CD14-positive monocyte (primary cell): ENCODE data around the gene GOLGA7B. TPM values are rescaled to one million over a fixed set of nuclear protein-coding genes. Genes with fewer than 3 reads are reported as not detected.

Experiments
- DNase-seq, 3 donors: peaks; one replicate each; pipeline ENCODE4 v3.0.0-alpha.2; 2011 to 2022
- H2AFZ ChIP-seq: 2 replicates; pipeline ENCODE4 v1.6.0; 2012; ENCODE audit warnings: mild to moderate bottlenecking, low read depth, low read length, inconsistent platforms; ENCODE audit not compliant: insufficient read depth, poor library complexity, severe bottlenecking
- H3K27ac ChIP-seq, 2 donors: 1 replicate in 1 of 2; 2 replicates in 1 of 2; pipeline ENCODE4 v1.5.1; 2012 to 2013; ENCODE audit warnings: low read length in 2 of 2, control low read depth in 1 of 2, inconsistent platforms in 1 of 2, low read depth in 1 of 2, mild to moderate bottlenecking in 1 of 2
- H3K27me3 ChIP-seq, 2 donors: one replicate each; pipeline versions ENCODE4 v1.6.0 to v1.6.1; 2011 to 2013; ENCODE audit warnings: low read length in 2 of 2; ENCODE audit not compliant: control insufficient read depth in 2 of 2, insufficient read depth in 2 of 2
- H3K36me3 ChIP-seq, 2 donors: replicated peaks in 1 of 2; 1 replicate in 1 of 2; 2 replicates in 1 of 2; pipeline versions ENCODE4 v1.5.1 to v1.6.1; 2012 to 2013; ENCODE audit warnings: low read length in 2 of 2, control low read depth in 1 of 2, inconsistent platforms in 1 of 2, mild to moderate bottlenecking in 1 of 2; ENCODE audit not compliant: insufficient read depth in 2 of 2, control insufficient read depth in 1 of 2
- H3K4me1 ChIP-seq, 2 donors: 1 replicate in 1 of 2; 2 replicates in 1 of 2; pipeline versions ENCODE4 v1.5.1 to v1.6.1; 2012 to 2013; ENCODE audit warnings: low read length in 2 of 2, control low read depth in 1 of 2, inconsistent platforms in 1 of 2, mild to moderate bottlenecking in 1 of 2, moderate library complexity in 1 of 2; ENCODE audit not compliant: insufficient read depth in 2 of 2, control insufficient read depth in 1 of 2
- H3K4me2 ChIP-seq: replicated peaks from 2 replicates; pipeline ENCODE3; 2012; ENCODE audit warnings: low read length, moderate library complexity, mild to moderate bottlenecking; ENCODE audit not compliant: poor library complexity, severe bottlenecking; ENCODE audit errors: extremely low read depth
- H3K4me3 ChIP-seq, 3 experiments: fragments of 200-600 bp in 1 of 3; sonication (generic) in 1 of 3; replicated peaks in 1 of 3; 1 replicate in 2 of 3; 2 replicates in 1 of 3; pipeline ENCODE4 v1.5.1; 2011 to 2013; ENCODE audit warnings: low read length in 3 of 3, mild to moderate bottlenecking in 3 of 3, control low read depth in 2 of 3, low read depth in 2 of 3, inconsistent platforms in 1 of 3, moderate library complexity in 1 of 3
- H3K79me2 ChIP-seq: 2 replicates; pipeline ENCODE4 v1.6.0; 2012; ENCODE audit warnings: mild to moderate bottlenecking, control low read depth, inconsistent platforms, low read length, moderate library complexity; ENCODE audit not compliant: insufficient read depth
- H3K9ac ChIP-seq: 2 replicates; pipeline ENCODE4 v1.6.0; 2017; ENCODE audit warnings: low read length, mild to moderate bottlenecking; ENCODE audit not compliant: insufficient read depth, poor library complexity, severe bottlenecking
- H3K9me3 ChIP-seq, 2 donors: replicated peaks in 1 of 2; 1 replicate in 1 of 2; 2 replicates in 1 of 2; pipeline versions ENCODE4 v1.5.1 to v1.6.1; 2012 to 2013; ENCODE audit warnings: low read length in 2 of 2, control low read depth in 1 of 2; ENCODE audit not compliant: control insufficient read depth in 1 of 2, insufficient read depth in 1 of 2
- H4K20me1 ChIP-seq: 2 replicates; pipeline ENCODE4 v1.6.0; 2012; ENCODE audit warnings: mild to moderate bottlenecking, low read length, control low read depth, moderate library complexity; ENCODE audit not compliant: insufficient read depth
- H3K27ac Mint-ChIP-seq, 7 donors: one replicate each; pipeline ENCODE4 v1.8.0; 2020; ENCODE audit warnings: mild to moderate bottlenecking in 7 of 7, mixed read lengths in 7 of 7, moderate library complexity in 6 of 7, inconsistent platforms in 2 of 7
- H3K27me3 Mint-ChIP-seq, 3 donors: one replicate each; pipeline ENCODE4 v1.8.0; 2021 to 2022; ENCODE audit warnings: low read depth in 3 of 3, mild to moderate bottlenecking in 3 of 3, mixed read lengths in 3 of 3, moderate library complexity in 3 of 3, inconsistent platforms in 1 of 3
- H3K36me3 Mint-ChIP-seq, 2 donors: one replicate each; pipeline ENCODE4 v1.8.0; 2020; ENCODE audit warnings: mixed read lengths in 2 of 2, inconsistent platforms in 1 of 2, mild to moderate bottlenecking in 1 of 2
- H3K4me1 Mint-ChIP-seq: one replicate; pipeline ENCODE4 v1.8.0; 2020; ENCODE audit warnings: mild to moderate bottlenecking, mixed read lengths
- H3K4me3 Mint-ChIP-seq, 2 donors: one replicate each; pipeline ENCODE4 v1.8.0; 2020; ENCODE audit warnings: mild to moderate bottlenecking in 2 of 2, mixed read lengths in 2 of 2, moderate library complexity in 1 of 2
- H3K9me3 Mint-ChIP-seq, 7 donors: one replicate each; pipeline ENCODE4 v1.8.0; 2020 to 2022; ENCODE audit warnings: mixed read lengths in 7 of 7, mild to moderate bottlenecking in 6 of 7, moderate library complexity in 6 of 7, inconsistent platforms in 2 of 7
- CTCF ChIP-seq: fragments of 200-600 bp; IDR thresholded peaks from one replicate; pipeline ENCODE4 v1.8.0; 2022; ENCODE audit warnings: antibody characterized with exemption, mild to moderate bottlenecking
- WGBS: methylation state at CpG from one replicate; pipeline ENCODE4 v1.1.5; 2013; ENCODE audit warnings: missing lambda C conversion rate; ENCODE audit not compliant: insufficient coverage; 5-methylcytosine and 5-hydroxymethylcytosine counted together
- intact Hi-C, 2 donors: fragments of 100-400 bp; cut with micrococcal nuclease; formaldehyde crosslinking; loops; one replicate each; pipeline versions ENCODE4 v1.15.0 to v1.15.1; 2023
- polyA plus RNA-seq, 3 donors: library from polyadenylated mRNA; depleted of rRNA in 1 of 3; unstranded in 2 of 3; stranded (reverse) in 1 of 3; fragments of 300-500 nt in 2 of 3; fragments of >200 nt in 1 of 3; fragmentation: Illumina TruSeq in 2 of 3; gene quantifications; 1 replicate in 2 of 3; 2 replicates in 1 of 3; pipeline ENCODE4 v1.2.3, GENCODE V29; 2012 to 2021

Gene GOLGA7B
- polyA plus RNA-seq, 3 donors, result 0.03 TPM; not detected in 2

- Mint-ChIP-seq H3K4me3 (no peak overlapping the region), H3K27ac (no peak overlapping the region), H3K4me1 (no peaks in the 10 kb centered on the region), H3K36me3 (no peaks in the 10 kb centered on the region), H3K27me3 (peaks cover 3 to 20% (median 5%) of the 10 kb centered on the region in 3 donors), H3K9me3 (peaks cover 0 to 4% (median 0%) of the 10 kb centered on the region in 7 donors)
- H2AFZ ChIP-seq, result no peak overlapping the region
- no peak for DNase-seq
- intact Hi-C loops, result no loop called here
- H3K9ac ChIP-seq, result no peak overlapping the region
- no peaks in the 10 kb centered on the region for H3K27me3 ChIP-seq
- no peaks in the 10 kb centered on the region for H4K20me1 ChIP-seq
- 90% methylated on average over 1 of the region's 3 CpGs for WGBS
- no peak overlapping the region for H3K27ac ChIP-seq
- no peaks in the 10 kb centered on the region for H3K79me2 ChIP-seq
- no peaks in the 10 kb centered on the region for H3K9me3 ChIP-seq
- H3K4me3 ChIP-seq, result no peak overlapping the region
- H3K36me3 ChIP-seq, result no peaks in the 10 kb centered on the region
- no peak overlapping the region for H3K4me2 ChIP-seq
- no peaks in the 10 kb centered on the region for H3K4me1 ChIP-seq
- TF ChIP-seq CTCF, result no peak
These were observed 33.4 kb downstream of the GOLGA7B start for GRCh38 chr10:97883092-97883485.

GRCh38 chr10:97886286-97886685 lies 36.6 kb downstream of the GOLGA7B start:
- no peak overlapping the region for H3K9ac ChIP-seq
- H3K9me3 ChIP-seq, result no peaks in the 10 kb centered on the region
- no peaks in the 10 kb centered on the region for H3K36me3 ChIP-seq
- DNase-seq, result no peak
- no peaks in the 10 kb centered on the region for H3K4me1 ChIP-seq
- no peaks in the 10 kb centered on the region for H4K20me1 ChIP-seq
- no peak overlapping the region for H3K27ac Mint-ChIP-seq
- H2AFZ ChIP-seq, result no peak overlapping the region
- peaks cover 4 to 12% (median 4%) of the 10 kb centered on the region in 3 donors for H3K27me3 Mint-ChIP-seq
- WGBS, result 95% methylated on average over 3 of the region's 5 CpGs
- H3K9me3 Mint-ChIP-seq, result peaks cover 0 to 2% (median 0%) of the 10 kb centered on the region in 7 donors
- H3K4me3 ChIP-seq, result no peak overlapping the region
- no peaks in the 10 kb centered on the region for H3K79me2 ChIP-seq
- no peak overlapping the region for H3K27ac ChIP-seq
- intact Hi-C loops, result no loop called here
- H3K36me3 Mint-ChIP-seq, result no peaks in the 10 kb centered on the region
- H3K27me3 ChIP-seq, result no peaks in the 10 kb centered on the region
- no peak overlapping the region for H3K4me2 ChIP-seq
- no peak for TF ChIP-seq CTCF
- no peak overlapping the region for H3K4me3 Mint-ChIP-seq
- H3K4me1 Mint-ChIP-seq, result no peaks in the 10 kb centered on the region
